Measurements from ENCODE around the gene CLIC6. TPM values are rescaled to one million over a fixed set of nuclear protein-coding genes. Genes with fewer than 3 reads are reported as not detected.

The CLIC6 gene
- total and polyA plus RNA-seq, 2 of the 4 experiments (the other 2 are of a cell fraction) = not detected

- H2AK9ac ChIP-seq (replicated peaks; ENCODE audit: low read depth, low read length, poor library complexity) = no peak overlapping the region
- H2BK5ac ChIP-seq (ENCODE audit: low read depth, low read length, poor library complexity, severe bottlenecking) = no peak overlapping the region
- no peak for TF ChIP-seq RCOR1 (IDR thresholded peaks at IDR 0.05; ENCODE audit: insufficient replicate concordance, low read length)
- TF ChIP-seq MAZ (IDR thresholded peaks at IDR 0.05; ENCODE audit: borderline replicate concordance, low read depth, low read length) = no peak
- TF ChIP-seq USF2 (IDR thresholded peaks at IDR 0.05; ENCODE audit: low read depth, low read length) = no peak
- no peak for TF ChIP-seq MXI1 (IDR thresholded peaks at IDR 0.05; ENCODE audit: borderline replicate concordance, low read depth, low read length)
- H2AFZ ChIP-seq (replicated peaks; ENCODE audit: low read length, poor library complexity) = no peak overlapping the region
- H3K27ac ChIP-seq (ENCODE audit: insufficient read depth, low read length) = no peak overlapping the region
- no peaks in the 10 kb centered on the region for H4K20me1 ChIP-seq (ENCODE audit: insufficient read depth, low read length)
- dilution Hi-C loops (cut with HindIII; ENCODE audit: low sequenced_read_pairs, unreplicated experiment) = no loop called here
- CTCF ChIA-PET = interaction anchor here (0.6 kb wide), 1 partner anchor 211 kb away, joined by 3 read pairs; no protein-coding TSS in a partner anchor
- H4K8ac ChIP-seq (ENCODE audit: low read depth in 2 of 2, low read length in 2 of 2) = no peak overlapping the region
- peaks cover 10% of the 10 kb centered on the region for H3K4me1 ChIP-seq (ENCODE audit: control insufficient read depth, insufficient read depth, low read length)
- POLR2A ChIA-PET (ENCODE audit: unreplicated experiment) = no interaction called here
- H3K4ac ChIP-seq (ENCODE audit: low read depth, low read length) = no peak overlapping the region
- H3K18ac ChIP-seq (ENCODE audit: low read depth, low read length) = no peak overlapping the region
- peaks cover 0 to 3% of the 10 kb centered on the region in 2 experiments; a peak in 1 of 4 replicates for H3K79me1 ChIP-seq (ENCODE audit: low read depth in 1 of 2, low read length in 2 of 2)
- H3K14ac ChIP-seq (replicated peaks; ENCODE audit: low read depth, low read length) = peak overlapping the region; percentile 58; the same call in 1 of the 2 replicates
- DNase-seq (no peak), ATAC-seq (ENCODE audit: low read depth) (no peak)
- H4K91ac ChIP-seq (ENCODE audit: insufficient read depth, low read depth, low read length) = peak overlapping the region; percentile 4; the same call in 1 of the 2 replicates
- peaks cover 25% of the 10 kb centered on the region for H3K9me1 ChIP-seq (ENCODE audit: insufficient read depth, low read length)
- 0 out of 2 replicates have a peak, but pooled peaks cover 6% of the 10 kb centered on the region for H3K9me3 ChIP-seq (ENCODE audit: control insufficient read depth, insufficient read depth, low read length)
- H3K36me3 ChIP-seq (ENCODE audit: control insufficient read depth, insufficient read depth, low read length) = no peaks in the 10 kb centered on the region
- no peak overlapping the region for H3K9ac ChIP-seq (ENCODE audit: low read depth, low read length)
- no peak overlapping the region; the same call in none of the 2 replicates for H2BK120ac ChIP-seq (ENCODE audit: low read depth, low read length)
- H3K4me3 ChIP-seq (ENCODE audit: insufficient read depth, low read depth, low read length) = no peak overlapping the region
- H4K5ac ChIP-seq (ENCODE audit: low read depth, low read length) = no peak overlapping the region
- WGBS, 2 experiments (ENCODE audit: extremely low coverage in 2 of 2, insufficient read length in 1 of 2) = 61% methylated on average over 3 of the region's 7 CpGs; no CpG with 5 or more reads in 1 of the 2 experiments
- intact Hi-C loops (cut with micrococcal nuclease) = loop anchor here (10.0 kb wide), 1 partner anchor 346 kb away; the partner anchor contains the start of gene RUNX1
- no peak overlapping the region for H3K56ac ChIP-seq (ENCODE audit: extremely low read depth, insufficient read depth, low read length)
- H3K23ac ChIP-seq (ENCODE audit: low read depth, low read length) = peak overlapping the region; percentile 77
- H3K27me3 ChIP-seq (ENCODE audit: control insufficient read depth, insufficient read depth, low read length) = no peaks in the 10 kb centered on the region
- no peak overlapping the region for H3K4me2 ChIP-seq (ENCODE audit: low read depth, low read length)
- H2BK20ac ChIP-seq (ENCODE audit: low read depth, low read length) = no peak overlapping the region; the same call in 1 of the 2 replicates
- BruUV-seq (replicated peaks) = no TSS peak
- H2BK15ac ChIP-seq (ENCODE audit: low read depth, low read length) = peak overlapping the region; percentile 52; the same call in 1 of the 3 replicates
- peak overlapping the region; percentile 35; the same call in 1 of the 2 replicates for H2AK5ac ChIP-seq (ENCODE audit: low read depth, low read length)
- in situ Hi-C loops (cut with MboI; ENCODE audit: low sequenced_read_pairs) = no loop called here
Observed at GRCh38 chr21:34698270-34699015, 29.6 kb downstream of the CLIC6 start.

All from IMR-90 (cell line).